ENCODE results near the gene CDX1. TPM values are rescaled to one million over a fixed set of nuclear protein-coding genes. Genes with fewer than 3 reads are reported as not detected.

Gene CDX1
- total and polyA plus RNA-seq, 7 donors, result 0.06 to 0.08 TPM; not detected in 5

GRCh38 chr5:150184990-150185912, 18.7 kb downstream of the CDX1 start:
- TF ChIP-seq, protein P1, sequence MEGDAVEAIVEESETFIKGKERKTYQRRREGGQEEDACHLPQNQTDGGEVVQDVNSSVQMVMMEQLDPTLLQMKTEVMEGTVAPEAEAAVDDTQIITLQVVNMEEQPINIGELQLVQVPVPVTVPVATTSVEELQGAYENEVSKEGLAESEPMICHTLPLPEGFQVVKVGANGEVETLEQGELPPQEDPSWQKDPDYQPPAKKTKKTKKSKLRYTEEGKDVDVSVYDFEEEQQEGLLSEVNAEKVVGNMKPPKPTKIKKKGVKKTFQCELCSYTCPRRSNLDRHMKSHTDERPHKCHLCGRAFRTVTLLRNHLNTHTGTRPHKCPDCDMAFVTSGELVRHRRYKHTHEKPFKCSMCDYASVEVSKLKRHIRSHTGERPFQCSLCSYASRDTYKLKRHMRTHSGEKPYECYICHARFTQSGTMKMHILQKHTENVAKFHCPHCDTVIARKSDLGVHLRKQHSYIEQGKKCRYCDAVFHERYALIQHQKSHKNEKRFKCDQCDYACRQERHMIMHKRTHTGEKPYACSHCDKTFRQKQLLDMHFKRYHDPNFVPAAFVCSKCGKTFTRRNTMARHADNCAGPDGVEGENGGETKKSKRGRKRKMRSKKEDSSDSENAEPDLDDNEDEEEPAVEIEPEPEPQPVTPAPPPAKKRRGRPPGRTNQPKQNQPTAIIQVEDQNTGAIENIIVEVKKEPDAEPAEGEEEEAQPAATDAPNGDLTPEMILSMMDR (IDR thresholded peaks at IDR 0.05), result no peak
- 74 to 89% (median 83%) methylated on average over 12 of the region's 12 CpGs for WGBS, 3 donors
- intact Hi-C loops (cut with DNase I), result no loop called here
- no peak overlapping the region for H3K27ac ChIP-seq
- ATAC-seq (no peak), DNase-seq (no peak)
- H3K36me3 ChIP-seq (ENCODE audit: insufficient read depth in 1 of 2, low read depth in 1 of 2), result no peaks in the 10 kb centered on the region
- peaks cover 35% of the 10 kb centered on the region for H3K4me1 ChIP-seq
- H3K4me3 ChIP-seq, result no peak overlapping the region
- peaks cover 0 to 3% (median 0%) of the 10 kb centered on the region in 3 donors for H3K27me3 ChIP-seq (ENCODE audit: insufficient read depth in 3 of 3, low read length in 2 of 3)
- H3K9me3 ChIP-seq, result no peaks in the 10 kb centered on the region

DNA sequence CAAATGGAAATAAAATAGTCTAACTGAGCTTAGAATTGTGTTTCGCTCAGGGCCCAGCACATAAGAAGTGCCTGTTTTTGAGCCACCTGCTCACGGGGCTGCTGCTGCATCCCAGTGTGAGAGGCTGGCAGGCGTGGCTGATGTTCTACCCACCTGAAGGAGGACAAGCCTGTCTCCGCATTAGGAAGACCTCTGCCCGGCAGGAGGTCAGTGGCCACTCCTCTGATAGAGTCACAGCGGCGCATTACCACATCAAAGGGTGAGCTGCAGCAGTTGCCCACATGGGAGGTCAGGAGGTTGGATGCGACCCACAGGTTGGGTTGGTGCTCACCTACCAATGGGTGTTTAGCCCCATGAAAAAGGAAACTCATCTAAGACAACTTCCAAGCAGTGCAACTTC, 19.6 kb downstream of the CDX1 start:
- intact Hi-C loops (cut with DNase I), result no loop called here
- no peak for ATAC-seq
- Histone ChIP-seq H3K9me3 (no peaks in the 10 kb centered on the region), H3K27me3 (ENCODE audit: insufficient read depth in 3 of 3, low read length in 2 of 3) (peaks cover 0 to 7% (median 0%) of the 10 kb centered on the region in 3 donors), H3K27ac (no peak overlapping the region), H3K4me1 (peaks cover 28% of the 10 kb centered on the region), H3K4me3 (no peak overlapping the region), H3K36me3 (ENCODE audit: insufficient read depth in 1 of 2, low read depth in 1 of 2) (no peaks in the 10 kb centered on the region)
- TF ChIP-seq, protein P1 (IDR thresholded peaks at IDR 0.05), result no peak
- WGBS, 3 donors, result 94 to 97% (median 95%) methylated on average over 8 of the region's 8 CpGs
- no peak for DNase-seq

DNA sequence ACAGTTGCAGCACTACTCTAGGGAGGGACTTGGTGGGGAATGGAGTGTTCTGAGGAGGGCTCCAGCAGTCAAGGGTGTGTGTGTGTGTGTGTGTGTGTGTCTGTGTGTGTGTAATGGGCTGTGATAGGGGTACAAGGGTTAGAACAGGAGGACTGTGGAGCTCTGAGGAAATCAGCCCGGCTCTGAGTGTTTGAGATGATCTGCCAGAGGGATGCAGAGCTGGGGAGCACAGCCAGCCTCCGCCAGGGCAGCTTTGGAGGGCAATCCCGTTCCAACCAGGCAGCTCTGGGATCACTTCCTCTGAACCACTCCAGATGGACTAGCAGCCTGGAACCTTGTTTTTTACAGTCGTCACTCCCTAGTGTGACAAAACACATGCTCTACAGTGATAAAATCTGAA, 20.3 kb downstream of the CDX1 start:
- 50 to 69% (median 54%) methylated on average over 4 of the region's 4 CpGs for WGBS, 3 donors
- TF ChIP-seq, protein P1 (IDR thresholded peaks at IDR 0.05), result no peak
- H3K4me1 ChIP-seq, result peaks cover 20% of the 10 kb centered on the region
- intact Hi-C loops (cut with DNase I), result no loop called here
- no peaks in the 10 kb centered on the region for H3K36me3 ChIP-seq (ENCODE audit: insufficient read depth in 1 of 2, low read depth in 1 of 2)
- no peaks in the 10 kb centered on the region for H3K9me3 ChIP-seq
- H3K27me3 ChIP-seq (ENCODE audit: insufficient read depth in 3 of 3, low read length in 2 of 3), result peaks cover 0 to 7% (median 0%) of the 10 kb centered on the region in 3 donors
- no peak for ATAC-seq
- no peak overlapping the region for H3K4me3 ChIP-seq
- H3K27ac ChIP-seq, result no peak overlapping the region
- DNase-seq, result no peak

DNA sequence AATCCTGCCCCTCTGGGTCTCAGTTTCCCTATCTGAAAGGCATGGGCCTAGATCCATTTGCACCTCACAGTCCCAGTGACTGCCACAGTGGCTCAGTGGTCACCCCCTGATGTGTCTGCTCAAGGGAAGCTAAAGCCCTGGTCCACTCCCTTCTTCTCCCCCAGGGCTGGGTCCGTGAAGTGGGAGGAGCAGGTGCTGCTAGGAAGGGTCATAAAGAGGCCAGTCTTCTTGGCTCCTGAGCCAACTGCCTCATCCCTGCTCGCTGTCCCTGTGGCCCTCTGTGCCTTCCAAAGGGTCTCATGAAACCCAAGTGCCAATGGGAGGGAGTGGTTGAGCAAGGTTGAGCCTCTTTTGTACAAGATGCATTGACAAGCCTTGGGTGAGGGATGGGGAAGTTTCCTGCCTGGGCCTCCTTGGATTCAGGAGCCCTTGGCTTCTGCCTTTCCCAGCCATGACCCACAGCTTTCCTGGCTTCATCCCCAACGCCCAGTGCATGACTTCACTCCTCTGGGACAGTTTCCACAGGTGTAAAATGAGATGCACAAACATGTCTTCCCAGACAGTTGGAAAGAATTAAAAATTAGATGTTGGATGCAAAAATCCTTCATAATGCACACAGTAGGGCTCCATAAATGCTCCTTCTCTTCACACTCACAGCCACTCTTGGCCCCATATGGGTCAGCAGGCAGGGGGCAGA, 21.7 kb downstream of the CDX1 start:
- peaks cover 0 to 7% (median 0%) of the 10 kb centered on the region in 3 donors for H3K27me3 ChIP-seq (ENCODE audit: insufficient read depth in 3 of 3, low read length in 2 of 3)
- H3K27ac ChIP-seq, result peak overlapping the region; percentile 58
- peaks cover 14% of the 10 kb centered on the region for H3K4me1 ChIP-seq
- no peaks in the 10 kb centered on the region for H3K9me3 ChIP-seq
- H3K36me3 ChIP-seq (ENCODE audit: insufficient read depth in 1 of 2, low read depth in 1 of 2), result no peaks in the 10 kb centered on the region
- H3K4me3 ChIP-seq, result no peak overlapping the region
- TF ChIP-seq, protein P1 (IDR thresholded peaks at IDR 0.05), result no peak
- intact Hi-C loops (cut with DNase I), result no loop called here
- DNase-seq (no peak), ATAC-seq (peak; percentile 57 to 93 (median 88))
- 20 to 35% (median 21%) methylated on average over 3 of the region's 3 CpGs for WGBS, 3 donors
